ENCODE measurements around the gene CRLF2. TPM values are rescaled to one million over a fixed set of nuclear protein-coding genes. Genes with fewer than 3 reads are reported as not detected.
"Not testable (repeated sequence)": the region's sequence is repeated elsewhere in the genome, so short reads cannot be mapped to it uniquely, and the experiment has no call there.

Gene CRLF2
- total and polyA plus RNA-seq, 10 of the 15 experiments (the other 5 are each of a cell fraction or from before 2014, with no cell fraction given) = 2.7 to 7.2 (median 4.5) TPM

GRCh38 chrX:1178580-1179057, 33.8 kb downstream of the CRLF2 start:
- WGBS (ENCODE audit: insufficient coverage, insufficient replicate concordance, low lambda C conversion rate, missing lambda C conversion rate) = 78% methylated on average over 20 of the region's 20 CpGs
- no peak for FAIRE-seq

DNA sequence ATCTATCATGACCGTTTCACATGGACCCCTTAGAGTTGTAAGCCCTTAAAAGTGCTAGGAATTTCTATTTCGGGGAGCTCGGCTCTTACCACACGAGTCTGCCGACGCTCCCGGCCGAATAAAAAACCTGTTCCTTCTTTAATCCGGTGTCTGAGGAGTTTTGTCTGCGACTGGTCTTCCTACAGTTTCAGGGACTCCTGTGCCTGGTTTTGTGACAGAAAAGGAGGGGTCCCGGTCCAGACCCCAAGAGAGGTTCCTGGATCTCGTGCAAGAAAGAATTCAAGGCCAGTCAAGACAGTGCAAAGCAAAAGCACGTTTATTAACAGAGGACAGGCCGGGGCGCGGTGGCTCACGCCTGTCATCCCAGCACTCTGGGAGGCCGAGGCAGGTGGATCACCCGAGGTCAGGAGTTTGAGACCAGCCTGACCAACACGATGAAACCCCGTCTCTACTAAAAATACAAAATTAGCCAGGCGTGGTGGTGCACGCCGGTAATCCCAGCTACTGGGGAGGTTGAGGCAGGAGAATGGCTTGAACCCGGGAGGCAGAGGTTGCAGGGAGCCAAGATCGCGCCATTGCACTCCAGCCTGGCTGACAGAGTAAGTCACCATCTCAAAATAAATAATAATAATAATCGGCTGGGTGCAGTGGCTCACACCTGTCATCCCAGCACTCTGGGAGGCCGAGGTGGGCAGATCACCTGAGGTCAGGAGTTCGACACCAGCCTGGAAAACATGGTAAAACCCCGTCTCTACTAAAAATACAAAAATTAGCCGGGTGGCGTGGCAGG, 35.7 kb downstream of the CRLF2 start:
- H3K36me3 ChIP-seq (ENCODE audit: control insufficient read depth in 2 of 2, insufficient read depth in 2 of 2, low read length in 1 of 2); FAIRE-seq; CTCF ChIA-PET; H2AFZ ChIP-seq (ENCODE audit: control insufficient read depth, low read depth, low read length); H3K4me1 ChIP-seq (ENCODE audit: control insufficient read depth, insufficient read depth, low read length); H4K20me1 ChIP-seq (ENCODE audit: control insufficient read depth, insufficient read depth); DNase-seq (ENCODE audit: low read depth, low spot score); in situ Hi-C loops (cut with MboI); H3K9me3 ChIP-seq (replicated peaks; ENCODE audit: control insufficient read depth, insufficient read depth, low read length); POLR2A ChIA-PET; ATAC-seq; H3K27me3 ChIP-seq (replicated peaks in 1 of 2; ENCODE audit: control insufficient read depth in 2 of 2, insufficient read depth in 2 of 2, low read length in 1 of 2); H3K9ac ChIP-seq (ENCODE audit: control insufficient read depth, insufficient read depth, low read length); H3K4me3 ChIP-seq; SMC1A ChIA-PET (ENCODE audit: uncharacterized antibody, unreplicated experiment); BruUV-seq (replicated peaks); RAD21 ChIA-PET (ENCODE audit: unreplicated experiment); H3K79me2 ChIP-seq (ENCODE audit: control insufficient read depth, insufficient read depth, low read length); H3K4me2 ChIP-seq (ENCODE audit: control insufficient read depth, insufficient read depth); intact Hi-C loops (cut with micrococcal nuclease; ENCODE audit: unreplicated experiment); H3K27ac ChIP-seq (ENCODE audit: control insufficient read depth, insufficient read depth): not testable (repeated sequence)
- WGBS (ENCODE audit: insufficient coverage, insufficient replicate concordance, low lambda C conversion rate, missing lambda C conversion rate) = 72% methylated on average over 33 of the region's 33 CpGs

More at GRCh38 chrX:1178580-1179057, 33.8 kb downstream of the CRLF2 start:
- H3K4me2 ChIP-seq (ENCODE audit: control insufficient read depth, insufficient read depth) = no peak overlapping the region
- no peak overlapping the region for H3K27ac ChIP-seq (ENCODE audit: control insufficient read depth, insufficient read depth)
- ChIA-PET RAD21 (ENCODE audit: unreplicated experiment) (no interaction called here), POLR2A (no interaction called here), CTCF (no interaction called here), SMC1A (ENCODE audit: uncharacterized antibody, unreplicated experiment) (no interaction called here)
- BruUV-seq (replicated peaks) = no TSS peak
- no peaks in the 10 kb centered on the region for H3K4me1 ChIP-seq (ENCODE audit: control insufficient read depth, insufficient read depth, low read length)
- no peaks in the 10 kb centered on the region for H3K79me2 ChIP-seq (ENCODE audit: control insufficient read depth, insufficient read depth, low read length)
- H3K9ac ChIP-seq (ENCODE audit: control insufficient read depth, insufficient read depth, low read length) = no peak overlapping the region
- in situ Hi-C loops (cut with MboI) (no loop called here), intact Hi-C loops (cut with micrococcal nuclease; ENCODE audit: unreplicated experiment) (no loop called here)
- DNase-seq (ENCODE audit: low read depth, low spot score) = no peak
- no peak overlapping the region for H2AFZ ChIP-seq (ENCODE audit: control insufficient read depth, low read depth, low read length)
- no peak for TF ChIP-seq CEBPB (IDR thresholded peaks at IDR 0.05; ENCODE audit: borderline replicate concordance in 1 of 2, low read depth in 2 of 2, low read length in 2 of 2)
- no peak for TF ChIP-seq YBX1 (IDR thresholded peaks at IDR 0.05)
- TF ChIP-seq MYB (IDR thresholded peaks at IDR 0.05; ENCODE audit: borderline replicate concordance, low read depth, low read length) = no peak
- TF ChIP-seq, protein P1, sequence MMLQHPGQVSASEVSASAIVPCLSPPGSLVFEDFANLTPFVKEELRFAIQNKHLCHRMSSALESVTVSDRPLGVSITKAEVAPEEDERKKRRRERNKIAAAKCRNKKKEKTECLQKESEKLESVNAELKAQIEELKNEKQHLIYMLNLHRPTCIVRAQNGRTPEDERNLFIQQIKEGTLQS (IDR thresholded peaks at IDR 0.05; ENCODE audit: borderline replicate concordance, extremely low read depth, low read depth, low read length) = no peak
- TF ChIP-seq GABPA (IDR thresholded peaks at IDR 0.05; ENCODE audit: low read depth) = no peak
- no peak for TF ChIP-seq CHD2 (IDR thresholded peaks at IDR 0.05; ENCODE audit: borderline replicate concordance, low read depth, low read length)
- TF ChIP-seq CHD4 (IDR thresholded peaks at IDR 0.05) = no peak
- TF ChIP-seq, protein P2, sequence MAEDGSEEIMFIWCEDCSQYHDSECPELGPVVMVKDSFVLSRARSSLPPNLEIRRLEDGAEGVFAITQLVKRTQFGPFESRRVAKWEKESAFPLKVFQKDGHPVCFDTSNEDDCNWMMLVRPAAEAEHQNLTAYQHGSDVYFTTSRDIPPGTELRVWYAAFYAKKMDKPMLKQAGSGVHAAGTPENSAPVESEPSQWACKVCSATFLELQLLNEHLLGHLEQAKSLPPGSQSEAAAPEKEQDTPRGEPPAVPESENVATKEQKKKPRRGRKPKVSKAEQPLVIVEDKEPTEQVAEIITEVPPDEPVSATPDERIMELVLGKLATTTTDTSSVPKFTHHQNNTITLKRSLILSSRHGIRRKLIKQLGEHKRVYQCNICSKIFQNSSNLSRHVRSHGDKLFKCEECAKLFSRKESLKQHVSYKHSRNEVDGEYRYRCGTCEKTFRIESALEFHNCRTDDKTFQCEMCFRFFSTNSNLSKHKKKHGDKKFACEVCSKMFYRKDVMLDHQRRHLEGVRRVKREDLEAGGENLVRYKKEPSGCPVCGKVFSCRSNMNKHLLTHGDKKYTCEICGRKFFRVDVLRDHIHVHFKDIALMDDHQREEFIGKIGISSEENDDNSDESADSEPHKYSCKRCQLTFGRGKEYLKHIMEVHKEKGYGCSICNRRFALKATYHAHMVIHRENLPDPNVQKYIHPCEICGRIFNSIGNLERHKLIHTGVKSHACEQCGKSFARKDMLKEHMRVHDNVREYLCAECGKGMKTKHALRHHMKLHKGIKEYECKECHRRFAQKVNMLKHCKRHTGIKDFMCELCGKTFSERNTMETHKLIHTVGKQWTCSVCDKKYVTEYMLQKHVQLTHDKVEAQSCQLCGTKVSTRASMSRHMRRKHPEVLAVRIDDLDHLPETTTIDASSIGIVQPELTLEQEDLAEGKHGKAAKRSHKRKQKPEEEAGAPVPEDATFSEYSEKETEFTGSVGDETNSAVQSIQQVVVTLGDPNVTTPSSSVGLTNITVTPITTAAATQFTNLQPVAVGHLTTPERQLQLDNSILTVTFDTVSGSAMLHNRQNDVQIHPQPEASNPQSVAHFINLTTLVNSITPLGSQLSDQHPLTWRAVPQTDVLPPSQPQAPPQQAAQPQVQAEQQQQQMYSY (CRISPR knock-in tag; IDR thresholded peaks at IDR 0.05) = no peak
- no peak for TF ChIP-seq EGR1 (IDR thresholded peaks at IDR 0.05; ENCODE audit: borderline replicate concordance in 1 of 2, low read depth in 2 of 2, low read length in 2 of 2)
- TF ChIP-seq HDGF (IDR thresholded peaks at IDR 0.05) = no peak
- TF ChIP-seq, protein P3, sequence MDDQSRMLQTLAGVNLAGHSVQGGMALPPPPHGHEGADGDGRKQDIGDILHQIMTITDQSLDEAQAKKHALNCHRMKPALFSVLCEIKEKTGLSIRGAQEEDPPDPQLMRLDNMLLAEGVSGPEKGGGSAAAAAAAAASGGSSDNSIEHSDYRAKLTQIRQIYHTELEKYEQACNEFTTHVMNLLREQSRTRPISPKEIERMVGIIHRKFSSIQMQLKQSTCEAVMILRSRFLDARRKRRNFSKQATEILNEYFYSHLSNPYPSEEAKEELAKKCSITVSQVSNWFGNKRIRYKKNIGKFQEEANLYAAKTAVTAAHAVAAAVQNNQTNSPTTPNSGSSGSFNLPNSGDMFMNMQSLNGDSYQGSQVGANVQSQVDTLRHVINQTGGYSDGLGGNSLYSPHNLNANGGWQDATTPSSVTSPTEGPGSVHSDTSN (IDR thresholded peaks at IDR 0.05; ENCODE audit: insufficient replicate concordance, low read depth, low read length) = no peak
- TF ChIP-seq POLR2AphosphoS2 (IDR thresholded peaks at IDR 0.05; ENCODE audit: low read depth, low read length) = no peak
- no peak for TF ChIP-seq EP300 (IDR thresholded peaks at IDR 0.05; ENCODE audit: borderline replicate concordance in 1 of 2, control insufficient read depth in 1 of 2, low read depth in 2 of 2, low read length in 2 of 2)
- no peak for TF ChIP-seq JUNB (IDR thresholded peaks at IDR 0.05)
- ATAC-seq = no peak
- H3K4me3 ChIP-seq = no peak overlapping the region
- no peaks in the 10 kb centered on the region for H3K27me3 ChIP-seq (replicated peaks in 1 of 2; ENCODE audit: control insufficient read depth in 2 of 2, insufficient read depth in 2 of 2, low read length in 1 of 2)
- no peaks in the 10 kb centered on the region for H3K9me3 ChIP-seq (replicated peaks; ENCODE audit: control insufficient read depth, insufficient read depth, low read length)
- H4K20me1 ChIP-seq (ENCODE audit: control insufficient read depth, insufficient read depth) = no peaks in the 10 kb centered on the region
- no peaks in the 10 kb centered on the region for H3K36me3 ChIP-seq (ENCODE audit: control insufficient read depth in 2 of 2, insufficient read depth in 2 of 2, low read length in 1 of 2)

Measured in GM12878 (cell line).